Activated CD8-positive, alpha-beta memory T cell treated with anti-CD3 and anti-CD28 coated beads, Interleukin-2, amount 10 ng/mL, durations not matched to agents 7 days and 5 days (primary cell): ENCODE results near the gene OR2AT4. TPM values are rescaled to one million over a fixed set of nuclear protein-coding genes. Genes with fewer than 3 reads are reported as not detected.
"Not testable (repeated sequence)": the region's sequence is repeated elsewhere in the genome, so short reads cannot be mapped to it uniquely, and the experiment has no call there.

ENCODE experiments used
- ATAC-seq: fragments of 150-1000 bp; cut with Tn5 transposase; one replicate; pipeline ENCODE4 v1.10.0; 2021; ENCODE audit warnings: moderate library complexity
- CTCF ChIA-PET: fragments of 350-600 bp; sonication (Branson Sonifier 250); formaldehyde crosslinking; loops from one replicate; lab custom pipeline; 2021; ENCODE audit warnings: antibody characterized with exemption; lab: Charles Lee
- DNase-seq: peaks from one replicate; pipeline ENCODE4 v3.0.0-alpha.2; 2020
- H3K27ac Mint-ChIP-seq: one replicate; pipeline ENCODE4 v1.8.0; 2021; ENCODE audit warnings: mild to moderate bottlenecking, mixed read lengths
- H3K27me3 Mint-ChIP-seq: one replicate; pipeline ENCODE4 v1.8.0; 2021; ENCODE audit warnings: mixed read lengths
- H3K36me3 Mint-ChIP-seq: one replicate; pipeline ENCODE4 v1.8.0; 2021; ENCODE audit warnings: mild to moderate bottlenecking, mixed read lengths
- H3K4me1 Mint-ChIP-seq: one replicate; pipeline ENCODE4 v1.8.0; 2021; ENCODE audit warnings: mixed read lengths
- H3K4me3 Mint-ChIP-seq: one replicate; pipeline ENCODE4 v1.8.0; 2021; ENCODE audit warnings: mild to moderate bottlenecking, moderate library complexity, mixed read lengths
- H3K9me3 Mint-ChIP-seq: one replicate; pipeline ENCODE4 v1.8.0; 2022; ENCODE audit warnings: low read depth, mixed read lengths
- total RNA-seq, 2 experiments: library from RNA; stranded (reverse); gene quantifications; one replicate each; pipeline ENCODE4 v1.2.3, GENCODE V29; 2021

OR2AT4 gene
- total RNA-seq, 2 experiments from 2014 or later: not detected

GRCh38 chr11:75132080-75132479, 35.4 kb upstream of the OR2AT4 start:
- Mint-ChIP-seq H3K27me3 (peaks cover 46% of the 10 kb centered on the region), H3K4me1 (no peaks in the 10 kb centered on the region), H3K27ac (no peak overlapping the region), H3K4me3 (no peak overlapping the region), H3K9me3 (no peaks in the 10 kb centered on the region), H3K36me3 (no peaks in the 10 kb centered on the region)
- no peak for ATAC-seq
- DNase-seq: no peak
- CTCF ChIA-PET: interaction anchor here (0.6 to 2.2 kb wide), 3 partner anchors 8 to 73 kb away, joined by 4 to 13 read pairs (median 4); no protein-coding TSS in a partner anchor

GRCh38 chr11:75126564-75126963, 29.9 kb upstream of the OR2AT4 start:
- CTCF ChIA-PET: interaction anchor here (3.1 kb wide), 1 partner anchor 14 kb away, joined by 9 read pairs; no protein-coding TSS in a partner anchor
- Mint-ChIP-seq H3K4me3 (no peak overlapping the region), H3K27me3 (peaks cover 48% of the 10 kb centered on the region), H3K36me3 (no peaks in the 10 kb centered on the region), H3K9me3 (no peaks in the 10 kb centered on the region), H3K27ac (no peak overlapping the region), H3K4me1 (no peaks in the 10 kb centered on the region)
- DNase-seq: no peak
- no peak for ATAC-seq

- no peak for ATAC-seq
- DNase-seq: no peak
- no peaks in the 10 kb centered on the region for H3K36me3 Mint-ChIP-seq
- H3K4me1 Mint-ChIP-seq: no peaks in the 10 kb centered on the region
- H3K4me3 Mint-ChIP-seq: no peak overlapping the region
- no peaks in the 10 kb centered on the region for H3K9me3 Mint-ChIP-seq
- CTCF ChIA-PET: interaction anchor here (0.8 to 1.1 kb wide), 3 partner anchors 22 to 152 kb away, joined by 3 to 4 read pairs (median 3); no protein-coding TSS in a partner anchor
- H3K27ac Mint-ChIP-seq: no peak overlapping the region
- H3K27me3 Mint-ChIP-seq: peaks cover 34% of the 10 kb centered on the region
Measured at GRCh38 chr11:75118577-75118976, 21.9 kb upstream of the OR2AT4 start.

GRCh38 chr11:75114465-75114864, 17.8 kb upstream of the OR2AT4 start:
- Mint-ChIP-seq H3K27me3 (peaks cover 32% of the 10 kb centered on the region), H3K27ac (no peak overlapping the region), H3K36me3 (no peaks in the 10 kb centered on the region), H3K4me1 (no peaks in the 10 kb centered on the region), H3K4me3 (no peak overlapping the region), H3K9me3 (peaks cover 7% of the 10 kb centered on the region)
- CTCF ChIA-PET: no interaction called here
- DNase-seq (no peak), ATAC-seq (no peak)

- CTCF ChIA-PET: no interaction called here
- no peak for ATAC-seq
- Mint-ChIP-seq H3K9me3 (peaks cover 7% of the 10 kb centered on the region), H3K36me3 (no peaks in the 10 kb centered on the region), H3K4me3 (no peak overlapping the region), H3K27me3 (peaks cover 32% of the 10 kb centered on the region), H3K4me1 (no peaks in the 10 kb centered on the region), H3K27ac (no peak overlapping the region)
- no peak for DNase-seq
Measured at GRCh38 chr11:75113030-75113429, 16.4 kb upstream of the OR2AT4 start.

- ATAC-seq (no peak), DNase-seq (no peak)
- Mint-ChIP-seq H3K9me3 (peaks cover 7% of the 10 kb centered on the region), H3K27ac (no peak overlapping the region), H3K27me3 (peaks cover 32% of the 10 kb centered on the region), H3K36me3 (no peaks in the 10 kb centered on the region), H3K4me3 (no peak overlapping the region), H3K4me1 (no peaks in the 10 kb centered on the region)
- CTCF ChIA-PET: no interaction called here
Measured at GRCh38 chr11:75112200-75112599, 15.5 kb upstream of the OR2AT4 start.

- Mint-ChIP-seq H3K27ac (no peak overlapping the region), H3K36me3 (no peaks in the 10 kb centered on the region), H3K4me1 (peaks cover 10% of the 10 kb centered on the region), H3K27me3 (peaks cover 39% of the 10 kb centered on the region), H3K9me3 (peaks cover 6% of the 10 kb centered on the region), H3K4me3 (no peak overlapping the region)
- no peak for DNase-seq
- CTCF ChIA-PET: no interaction called here
- no peak for ATAC-seq
Measured at GRCh38 chr11:75107187-75107586, 10.5 kb upstream of the OR2AT4 start.

GRCh38 chr11:75105967-75106681, 9.4 kb upstream of the OR2AT4 start:
- DNase-seq, H3K36me3 Mint-ChIP-seq, H3K27ac Mint-ChIP-seq, ATAC-seq, CTCF ChIA-PET, H3K4me3 Mint-ChIP-seq, H3K9me3 Mint-ChIP-seq: not testable (repeated sequence)
- peaks cover 45% of the 10 kb centered on the region for H3K27me3 Mint-ChIP-seq
- H3K4me1 Mint-ChIP-seq: peaks cover 15% of the 10 kb centered on the region

- CTCF ChIA-PET: no interaction called here
- Mint-ChIP-seq H3K4me1 (peaks cover 19% of the 10 kb centered on the region), H3K4me3 (no peak overlapping the region), H3K9me3 (no peaks in the 10 kb centered on the region), H3K27me3 (peaks cover 45% of the 10 kb centered on the region), H3K27ac (no peak overlapping the region), H3K36me3 (no peaks in the 10 kb centered on the region)
- no peak for ATAC-seq
- DNase-seq: no peak
Measured at GRCh38 chr11:75105462-75105925, 8.8 kb upstream of the OR2AT4 start.

GRCh38 chr11:75103380-75104026, 6.8 kb upstream of the OR2AT4 start:
- no peak overlapping the region for H3K4me3 Mint-ChIP-seq
- ATAC-seq (peak; percentile 79), DNase-seq (no peak)
- no peak overlapping the region for H3K27ac Mint-ChIP-seq
- CTCF ChIA-PET: interaction anchor here (1.8 to 1.9 kb wide), 2 partner anchors 37 to 101 kb away, joined by 4 to 5 read pairs; no protein-coding TSS in a partner anchor
- peaks cover 25% of the 10 kb centered on the region for H3K4me1 Mint-ChIP-seq
- H3K9me3 Mint-ChIP-seq: no peaks in the 10 kb centered on the region
- H3K36me3 Mint-ChIP-seq: no peaks in the 10 kb centered on the region
- peaks cover 47% of the 10 kb centered on the region for H3K27me3 Mint-ChIP-seq

GRCh38 chr11:75101424-75102128, 4.9 kb upstream of the OR2AT4 start:
- H3K36me3 Mint-ChIP-seq: no peaks in the 10 kb centered on the region
- CTCF ChIA-PET: interaction anchor here (0.6 to 0.9 kb wide), 2 partner anchors 42 to 65 kb away, joined by 3 read pairs; no protein-coding TSS in a partner anchor
- no peak for DNase-seq
- H3K27ac Mint-ChIP-seq: no peak overlapping the region
- ATAC-seq: no peak
- H3K4me1 Mint-ChIP-seq: peaks cover 25% of the 10 kb centered on the region
- H3K4me3 Mint-ChIP-seq: no peak overlapping the region
- peaks cover 56% of the 10 kb centered on the region for H3K27me3 Mint-ChIP-seq
- H3K9me3 Mint-ChIP-seq: no peaks in the 10 kb centered on the region

GRCh38 chr11:75100314-75100713, 3.6 kb upstream of the OR2AT4 start:
- DNase-seq (peak; percentile 56), ATAC-seq (peak; percentile 89)
- H3K27ac Mint-ChIP-seq: no peak overlapping the region
- peaks cover 55% of the 10 kb centered on the region for H3K27me3 Mint-ChIP-seq
- CTCF ChIA-PET: interaction anchor here (0.9 kb wide), 1 partner anchor 64 kb away, joined by 3 read pairs; no protein-coding TSS in a partner anchor
- no peak overlapping the region for H3K4me3 Mint-ChIP-seq
- peaks cover 25% of the 10 kb centered on the region for H3K4me1 Mint-ChIP-seq
- no peaks in the 10 kb centered on the region for H3K9me3 Mint-ChIP-seq
- no peaks in the 10 kb centered on the region for H3K36me3 Mint-ChIP-seq

- no peak for DNase-seq
- H3K27ac Mint-ChIP-seq: no peak overlapping the region
- CTCF ChIA-PET: no interaction called here
- peaks cover 60% of the 10 kb centered on the region for H3K27me3 Mint-ChIP-seq
- no peaks in the 10 kb centered on the region for H3K9me3 Mint-ChIP-seq
- no peak overlapping the region for H3K4me3 Mint-ChIP-seq
- ATAC-seq: no peak
- H3K36me3 Mint-ChIP-seq: no peaks in the 10 kb centered on the region
- peaks cover 25% of the 10 kb centered on the region for H3K4me1 Mint-ChIP-seq
Measured at GRCh38 chr11:75099635-75100034, 3.0 kb upstream of the OR2AT4 start.
